Activated CD8-positive, alpha-beta memory T cell treated with anti-CD3 and anti-CD28 coated beads, Interleukin-2, amount 50 U/mL, for 24 hours (primary cell): ENCODE measurements around the gene UFL1.

Experiments
- DNase-seq: peaks from one replicate; pipeline ENCODE4 v3.0.0-alpha.2; 2020; ENCODE audit errors: extremely low read depth

Gene UFL1

GRCh38 chr6:96575359-96575758 lies 53.8 kb downstream of the UFL1 start:
- DNase-seq, result no peak

- DNase-seq, result no peak
Measured at GRCh38 chr6:96576221-96576620, 54.6 kb downstream of the UFL1 start.

- DNase-seq, result no peak
Measured at GRCh38 chr6:96582021-96582420, 60.4 kb downstream of the UFL1 start.

GRCh38 chr6:96582436-96582835 lies 60.8 kb downstream of the UFL1 start:
- DNase-seq, result no peak

- no peak for DNase-seq
Measured at GRCh38 chr6:96604420-96604819, 82.8 kb downstream of the UFL1 start.
